Measurements from ENCODE around the gene DBX1. TPM values are rescaled to one million over a fixed set of nuclear protein-coding genes. Genes with fewer than 3 reads are reported as not detected.

DBX1 gene
- total RNA-seq, 1 experiment from 2014 or later: 0.15 TPM

DNA sequence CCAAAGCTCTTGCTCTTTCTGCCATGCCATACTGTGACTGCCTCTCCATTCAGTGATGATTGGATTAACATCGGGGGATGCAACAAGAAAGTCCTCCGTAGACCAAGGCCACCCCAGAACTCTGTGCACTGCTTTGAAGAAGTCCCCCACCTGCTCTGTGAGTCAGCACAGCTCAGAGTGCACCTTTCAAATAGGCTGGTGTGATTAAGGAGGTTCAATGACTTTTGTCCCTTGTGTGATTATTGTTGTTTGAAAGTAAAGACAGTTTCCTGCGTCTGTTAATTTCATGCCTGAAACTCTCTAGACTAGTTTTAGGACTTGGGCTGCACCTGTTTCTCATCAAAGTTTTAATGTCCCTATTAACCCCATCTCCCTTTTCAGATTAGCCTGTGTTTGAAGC lies 33.0 kb upstream of the DBX1 start:
- Histone ChIP-seq H3K27ac (ENCODE audit: insufficient read length, low read depth, low read length) (no peak overlapping the region), H3K4ac (ENCODE audit: low read depth, low read length) (no peak overlapping the region), H3K14ac (ENCODE audit: insufficient read depth, low read length) (no peak overlapping the region), H3K79me1 (ENCODE audit: insufficient read depth, low read depth, low read length, poor library complexity, severe bottlenecking) (no peaks in the 10 kb centered on the region), H2BK20ac (ENCODE audit: low read depth, low read length, poor library complexity, severe bottlenecking) (no peak overlapping the region), H3K56ac (ENCODE audit: insufficient read length, low read depth, low read length) (no peak overlapping the region), H2AK5ac (ENCODE audit: insufficient read length, low read length) (no peak overlapping the region), H3K23me2 (ENCODE audit: insufficient read length, low read depth, low read length, poor library complexity, severe bottlenecking) (no peaks in the 10 kb centered on the region), H2BK15ac (ENCODE audit: low read depth, low read length) (no peak overlapping the region), H3T11ph (ENCODE audit: low read length) (no peak overlapping the region), H2BK120ac (ENCODE audit: low read depth, low read length, poor library complexity, severe bottlenecking) (no peak overlapping the region), H3K9me3 (ENCODE audit: control insufficient read depth, low read depth, low read length) (no peaks in the 10 kb centered on the region), H3K27me3 (ENCODE audit: insufficient read depth, low read length) (peaks cover 16% of the 10 kb centered on the region; the same call in 1 of the 2 replicates), H3K79me2 (ENCODE audit: insufficient read depth, low read length) (no peaks in the 10 kb centered on the region), H2BK12ac (ENCODE audit: insufficient read length, low read depth, low read length) (no peak overlapping the region), H4K5ac (ENCODE audit: insufficient read length, low read depth, low read length) (no peak overlapping the region), H3K4me2 (ENCODE audit: insufficient read depth, insufficient read length, low read length) (no peak overlapping the region), H3K9ac (ENCODE audit: extremely low read depth, insufficient read length, low read length) (no peak overlapping the region), H4K20me1 (ENCODE audit: control insufficient read depth, insufficient read depth, insufficient read length) (no peaks in the 10 kb centered on the region), H3K23ac (ENCODE audit: insufficient read length, low read depth, low read length) (no peak overlapping the region), H4K8ac (replicated peaks; ENCODE audit: insufficient read length, low read depth, low read length) (no peak overlapping the region), H3K4me1 (ENCODE audit: insufficient read depth, low read length) (no peaks in the 10 kb centered on the region), H4K91ac (ENCODE audit: insufficient read length, low read depth, low read length) (no peak overlapping the region), H2AFZ (ENCODE audit: low read length) (no peak overlapping the region), H2BK5ac (ENCODE audit: insufficient read length, low read length) (no peak overlapping the region), H3K18ac (ENCODE audit: insufficient read length, low read depth, low read length) (no peak overlapping the region)
- DNase-seq: no peak
- Mint-ChIP-seq H3K9me3 (no peaks in the 10 kb centered on the region), H3K4me3 (no peak overlapping the region), H3K4me1 (peaks cover 11 to 15% of the 10 kb centered on the region in 2 experiments; a peak in 3 of 4 replicates), H3K27ac (no peak overlapping the region), H3K27me3 (ENCODE audit: low read depth) (peaks cover 81% of the 10 kb centered on the region), H3K36me3 (ENCODE audit: insufficient read depth in 1 of 3, low read depth in 3 of 3) (no peaks in the 10 kb centered on the region)
- TF ChIP-seq, protein P1, sequence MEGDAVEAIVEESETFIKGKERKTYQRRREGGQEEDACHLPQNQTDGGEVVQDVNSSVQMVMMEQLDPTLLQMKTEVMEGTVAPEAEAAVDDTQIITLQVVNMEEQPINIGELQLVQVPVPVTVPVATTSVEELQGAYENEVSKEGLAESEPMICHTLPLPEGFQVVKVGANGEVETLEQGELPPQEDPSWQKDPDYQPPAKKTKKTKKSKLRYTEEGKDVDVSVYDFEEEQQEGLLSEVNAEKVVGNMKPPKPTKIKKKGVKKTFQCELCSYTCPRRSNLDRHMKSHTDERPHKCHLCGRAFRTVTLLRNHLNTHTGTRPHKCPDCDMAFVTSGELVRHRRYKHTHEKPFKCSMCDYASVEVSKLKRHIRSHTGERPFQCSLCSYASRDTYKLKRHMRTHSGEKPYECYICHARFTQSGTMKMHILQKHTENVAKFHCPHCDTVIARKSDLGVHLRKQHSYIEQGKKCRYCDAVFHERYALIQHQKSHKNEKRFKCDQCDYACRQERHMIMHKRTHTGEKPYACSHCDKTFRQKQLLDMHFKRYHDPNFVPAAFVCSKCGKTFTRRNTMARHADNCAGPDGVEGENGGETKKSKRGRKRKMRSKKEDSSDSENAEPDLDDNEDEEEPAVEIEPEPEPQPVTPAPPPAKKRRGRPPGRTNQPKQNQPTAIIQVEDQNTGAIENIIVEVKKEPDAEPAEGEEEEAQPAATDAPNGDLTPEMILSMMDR (conservative IDR thresholded peaks at IDR 0.05): no peak
- WGBS (ENCODE audit: extremely low coverage, insufficient read length, low lambda C conversion rate): no CpG with 5 or more reads among the region's 3 CpGs
